NB4 (cell line): ENCODE measurements around the gene LGALS8.

Source experiments
- DNase-seq: peaks from one replicate; pipeline ENCODE4 v3.0.0; 2010; ENCODE audit warnings: low read depth
- H3K4me3 ChIP-seq: one replicate; pipeline ENCODE4 v1.5.1; 2011; ENCODE audit warnings: mild to moderate bottlenecking, low read depth, low read length, moderate library complexity
- CTCF ChIP-seq: IDR thresholded peaks from one replicate; pipeline ENCODE4 v1.5.1; 2012; ENCODE audit warnings: low read depth, low read length
- MAX ChIP-seq: IDR thresholded peaks from 2 replicates; pipeline ENCODE4 v1.6.1; 2011; ENCODE audit warnings: low read depth, low read length
- MYC ChIP-seq: IDR thresholded peaks from 2 replicates; pipeline ENCODE4 v1.6.1; 2011; ENCODE audit warnings: low read depth, low read length
- POLR2A ChIP-seq: IDR thresholded peaks from 2 replicates; pipeline ENCODE4 v1.6.1; 2011; ENCODE audit warnings: mild to moderate bottlenecking; ENCODE audit not compliant: insufficient read length; ENCODE audit errors: extremely low read depth

The LGALS8 gene

GRCh38 chr1:236507022-236507700 is 16.6 kb upstream of the LGALS8 start:
- TF ChIP-seq POLR2A: no peak
- TF ChIP-seq MAX: no peak
- no peak for TF ChIP-seq MYC
- no peak for TF ChIP-seq CTCF
- no peak for DNase-seq
- H3K4me3 ChIP-seq: no peak overlapping the region

GRCh38 chr1:236508593-236509027 is 15.2 kb upstream of the LGALS8 start:
- TF ChIP-seq MAX (no peak), MYC (no peak), CTCF (no peak), POLR2A (no peak)
- H3K4me3 ChIP-seq: no peak overlapping the region
- no peak for DNase-seq

- DNase-seq: no peak
- H3K4me3 ChIP-seq: no peak overlapping the region
- TF ChIP-seq MAX: no peak
Measured at GRCh38 chr1:236509203-236509602, 14.6 kb upstream of the LGALS8 start.

- TF ChIP-seq MYC: no peak
- TF ChIP-seq MAX: no peak
- TF ChIP-seq POLR2A: no peak
- TF ChIP-seq CTCF: no peak
- DNase-seq: no peak
- no peak overlapping the region for H3K4me3 ChIP-seq
Measured at GRCh38 chr1:236509647-236510401, 14.0 kb upstream of the LGALS8 start.

- no peak for DNase-seq
- TF ChIP-seq MYC (no peak), CTCF (no peak), POLR2A (no peak), MAX (no peak)
- no peak overlapping the region for H3K4me3 ChIP-seq
Measured at GRCh38 chr1:236511735-236512418, 11.9 kb upstream of the LGALS8 start.
